GM12878 (cell line): Measurements from ENCODE around the gene PHETA2.

Experiments used
- BACH1 ChIP-seq: fragments of 450-650 bp; IDR thresholded peaks from 2 replicates; pipeline ENCODE4 v1.6.1; 2017; ENCODE audit warnings: mild to moderate bottlenecking, borderline replicate concordance
- BCL11A ChIP-seq: IDR thresholded peaks from 2 replicates; pipeline ENCODE4 v1.6.1; 2011; ENCODE audit warnings: low read depth, low read length
- CTCF ChIP-seq, 3 experiments: IDR thresholded peaks in 2 of 3; conservative IDR thresholded peaks in 1 of 3; 2 replicates each; pipeline ENCODE4 v1.5.1; 2011; ENCODE audit warnings: low read depth in 3 of 3, low read length in 3 of 3, mild to moderate bottlenecking in 3 of 3, control low read depth in 2 of 3, moderate library complexity in 2 of 3, inconsistent platforms in 1 of 3, mixed read lengths in 1 of 3; ENCODE audit not compliant: control insufficient read depth in 2 of 3, insufficient read depth in 1 of 3; ENCODE audit errors: extremely low read depth in 1 of 3
- DPF2 ChIP-seq: fragments of 450-650 bp; IDR thresholded peaks from 2 replicates; pipeline ENCODE4 v1.6.1; 2017; ENCODE audit warnings: mild to moderate bottlenecking
- FOS ChIP-seq: IDR thresholded peaks from 3 replicates; pipeline ENCODE4 v1.6.1; 2011; ENCODE audit warnings: borderline replicate concordance; ENCODE audit not compliant: insufficient read length; ENCODE audit errors: extremely low read depth
- HDAC6 ChIP-seq: fragments of 200-600 bp; sonication (generic); IDR thresholded peaks from one replicate; pipeline ENCODE4 v1.8.0; 2017; ENCODE audit warnings: antibody characterized with exemption; ENCODE audit not compliant: unreplicated experiment
- NBN ChIP-seq: fragments of 450-650 bp; IDR thresholded peaks from 2 replicates; pipeline ENCODE4 v1.6.1; 2016
- POLR2A ChIP-seq: IDR thresholded peaks from 2 replicates; pipeline ENCODE4 v1.6.1; 2011; ENCODE audit warnings: low read depth, mild to moderate bottlenecking, low read length
- REST ChIP-seq: IDR thresholded peaks from 2 replicates; pipeline ENCODE4 v1.6.1; 2012; ENCODE audit warnings: mild to moderate bottlenecking, low read depth, low read length
- RFX5 ChIP-seq: IDR thresholded peaks from 2 replicates; pipeline ENCODE4 v1.6.1; 2011; ENCODE audit warnings: low read depth, low read length, improper control_type of control experiment
- ZNF687 ChIP-seq: fragments of 450-650 bp; IDR thresholded peaks from 2 replicates; pipeline ENCODE4 v1.6.1; 2017; ENCODE audit warnings: mild to moderate bottlenecking, moderate library complexity

- TF ChIP-seq POLR2A (no peak), CTCF (IDR thresholded peaks at IDR 0.05 in 2 of 3, conservative IDR thresholded peaks at IDR 0.05 in 1 of 3; ENCODE audit: control insufficient read depth in 2 of 3, extremely low read depth in 1 of 3, insufficient read depth in 1 of 3, low read depth in 3 of 3, low read length in 3 of 3) (no peak), HDAC6 (no peak), ZNF687 (no peak), FOS (no peak), BCL11A (no peak), REST (no peak), RFX5 (no peak), NBN (no peak), DPF2 (no peak), BACH1 (no peak)
Observed at GRCh38 chr22:42066126-42066761, 7.8 kb upstream of the PHETA2 start.
